Prostate gland (tissue), 2 donors: Measurements from ENCODE around the gene RSU1. TPM values are rescaled to one million over a fixed set of nuclear protein-coding genes. Genes with fewer than 3 reads are reported as not detected.

Experiments
- DNase-seq: peaks from one replicate; pipeline ENCODE4 v3.0.0-alpha.2; 2019; ENCODE audit warnings: low spot score
- H3K27ac ChIP-seq, 2 donors: fragments of 200-600 bp; sonication (generic); 2 replicates each; pipeline ENCODE4 v1.5.1; 2017 to 2019
- H3K27me3 ChIP-seq: fragments of 200-600 bp; sonication (generic); replicated peaks from 2 replicates; pipeline ENCODE4 v1.5.1; 2019; ENCODE audit not compliant: insufficient read depth
- H3K36me3 ChIP-seq, 2 donors: fragments of 200-600 bp; sonication (generic); 1 replicate in 1 of 2; 2 replicates in 1 of 2; pipeline versions ENCODE4 v1.5.1 to v1.8.1; 2017 to 2019
- H3K4me1 ChIP-seq: fragments of 200-600 bp; sonication (generic); replicated peaks from 2 replicates; pipeline ENCODE4 v1.5.1; 2019
- H3K4me3 ChIP-seq, 2 donors: fragments of 200-600 bp; sonication (generic); 2 replicates each; pipeline ENCODE4 v1.5.1; 2017 to 2019
- H3K9me3 ChIP-seq: fragments of 200-600 bp; sonication (generic); 2 replicates; pipeline ENCODE4 v1.5.1; 2017
- CTCF ChIP-seq, 4 experiments: fragments of 200-600 bp in 2 of 4; fragments of 450-650 bp in 2 of 4; sonication (generic) in 2 of 4; IDR thresholded peaks; 1 replicate in 3 of 4; 2 replicates in 1 of 4; pipeline ENCODE4 v1.5.1; 2016 to 2019; ENCODE audit warnings: antibody characterized with exemption in 4 of 4, mild to moderate bottlenecking in 2 of 4, moderate library complexity in 2 of 4
- POLR2A ChIP-seq: fragments of 450-650 bp; IDR thresholded peaks from one replicate; pipeline ENCODE4 v1.6.1; 2016; ENCODE audit warnings: antibody characterized with exemption, mild to moderate bottlenecking
- POLR2AphosphoS5 ChIP-seq: sonication (generic); formaldehyde crosslinking; IDR thresholded peaks from one replicate; pipeline ENCODE4 v1.6.1; 2017; ENCODE audit warnings: antibody characterized with exemption
- WGBS: methylation state at CpG from one replicate; pipeline ENCODE4 v1.1.5; 2018; 5-methylcytosine and 5-hydroxymethylcytosine counted together
- intact Hi-C: fragments of 100-400 bp; cut with DNase I; formaldehyde crosslinking; loops from one replicate; pipeline ENCODE4 v1.14.2; 2022
- total RNA-seq, 2 donors: library from RNA; depleted of rRNA; stranded (reverse); fragments of >200 nt; gene quantifications; one replicate each; pipeline ENCODE4 v1.1.0, GENCODE V29; 2016

Gene RSU1
- total RNA-seq, 2 donors from 2014 or later: 32.2 to 49.3 TPM

GRCh38 chr10:16559236-16559773 lies 257.9 kb downstream of the RSU1 start:
- 72% methylated on average over 5 of the region's 5 CpGs for WGBS
- intact Hi-C loops: no loop called here
- no peak overlapping the region for H3K4me3 ChIP-seq
- H3K27ac ChIP-seq: no peak overlapping the region
- TF ChIP-seq CTCF (IDR thresholded peaks at IDR 0.05): no peak
- no peak for TF ChIP-seq POLR2AphosphoS5
- TF ChIP-seq POLR2A: no peak
- no peaks in the 10 kb centered on the region for H3K4me1 ChIP-seq
- H3K27me3 ChIP-seq: no peaks in the 10 kb centered on the region
- H3K36me3 ChIP-seq: no peaks in the 10 kb centered on the region
- H3K9me3 ChIP-seq: no peaks in the 10 kb centered on the region
- no peak for DNase-seq

DNA sequence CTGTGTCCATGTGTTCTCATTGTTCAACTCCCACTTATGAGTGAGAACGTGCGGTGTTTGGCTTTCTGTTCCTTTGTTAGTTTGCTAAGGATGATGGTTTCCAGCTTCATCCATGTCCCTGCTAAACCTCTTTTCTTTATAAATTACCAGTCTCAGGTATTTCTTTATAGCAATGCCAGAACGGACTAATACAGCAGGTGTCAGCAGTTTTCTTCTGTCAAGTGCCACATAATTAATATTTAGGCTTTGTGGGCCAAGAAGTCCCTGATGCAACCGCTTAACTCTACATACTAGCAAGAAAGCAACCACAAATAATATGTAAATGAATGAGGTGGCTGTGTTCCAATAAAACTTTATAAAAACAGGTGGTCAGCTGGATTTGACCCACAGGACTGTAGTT lies 269.3 kb downstream of the RSU1 start:
- intact Hi-C loops: no loop called here
- 74% methylated on average over 4 of the region's 4 CpGs for WGBS

DNA sequence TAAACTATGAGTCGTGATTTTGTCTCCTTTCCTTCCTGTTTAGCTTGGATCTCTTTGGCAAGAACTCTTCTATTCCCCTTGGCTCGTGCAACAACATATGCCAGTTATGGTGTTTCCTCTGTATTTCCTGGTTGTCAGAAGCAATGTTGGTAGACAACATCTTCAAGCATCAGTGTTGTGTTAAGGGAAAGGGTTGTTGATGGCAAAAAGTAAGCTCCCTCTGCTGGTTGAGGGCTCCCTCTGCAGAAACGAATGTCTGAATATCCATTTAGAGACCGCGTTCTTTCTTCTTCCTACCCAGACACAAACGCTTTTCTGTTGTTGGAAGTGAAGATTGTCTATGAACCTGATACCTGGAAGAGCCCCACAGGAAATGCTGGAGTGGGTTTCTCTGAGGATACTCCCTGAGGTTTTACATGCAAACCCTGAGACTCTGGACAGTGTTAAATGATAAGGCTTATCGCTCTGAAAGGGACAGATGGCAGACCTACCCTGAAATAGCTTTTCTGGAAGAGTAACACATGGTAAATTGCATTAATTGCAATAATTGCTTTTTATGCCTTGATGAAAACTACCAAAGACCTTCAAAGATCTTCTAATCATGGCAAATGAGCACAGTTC lies 272.0 kb downstream of the RSU1 start:
- DNase-seq: no peak

More for the DNA sequence above, 269.3 kb downstream of the RSU1 start:
- H3K9me3 ChIP-seq: no peaks in the 10 kb centered on the region
- no peak for DNase-seq
- no peak overlapping the region for H3K4me3 ChIP-seq
- no peaks in the 10 kb centered on the region for H3K27me3 ChIP-seq
- no peaks in the 10 kb centered on the region for H3K36me3 ChIP-seq
- no peak for TF ChIP-seq POLR2A
- TF ChIP-seq CTCF (IDR thresholded peaks at IDR 0.05): no peak
- TF ChIP-seq POLR2AphosphoS5: no peak
- no peaks in the 10 kb centered on the region for H3K4me1 ChIP-seq
- H3K27ac ChIP-seq: no peak overlapping the region

GRCh38 chr10:16544591-16544990 lies 272.6 kb downstream of the RSU1 start:
- no peak for DNase-seq
- WGBS: 78% methylated on average over 4 of the region's 4 CpGs
- no peaks in the 10 kb centered on the region for H3K27me3 ChIP-seq

More for the DNA sequence above, 272.0 kb downstream of the RSU1 start:
- H3K4me3 ChIP-seq: no peak overlapping the region
- no peaks in the 10 kb centered on the region for H3K36me3 ChIP-seq
- H3K9me3 ChIP-seq: no peaks in the 10 kb centered on the region
- 30% methylated on average over 7 of the region's 7 CpGs for WGBS
- H3K27me3 ChIP-seq: no peaks in the 10 kb centered on the region
- TF ChIP-seq CTCF (IDR thresholded peaks at IDR 0.05): peak in 3 of 4 experiments; percentile 53 to 58 (median 56)
- no peak for TF ChIP-seq POLR2AphosphoS5
- no peaks in the 10 kb centered on the region for H3K4me1 ChIP-seq
- no peak overlapping the region for H3K27ac ChIP-seq
- intact Hi-C loops: no loop called here

More at GRCh38 chr10:16544591-16544990, 272.6 kb downstream of the RSU1 start:
- H3K9me3 ChIP-seq: no peaks in the 10 kb centered on the region
- H3K4me3 ChIP-seq: no peak overlapping the region
- H3K36me3 ChIP-seq: no peaks in the 10 kb centered on the region
- no peak overlapping the region for H3K27ac ChIP-seq
- intact Hi-C loops: no loop called here
- no peaks in the 10 kb centered on the region for H3K4me1 ChIP-seq
- TF ChIP-seq CTCF (IDR thresholded peaks at IDR 0.05) (no peak), POLR2AphosphoS5 (no peak), POLR2A (no peak)
